Measurements from ENCODE around the gene TET1. TPM values are rescaled to one million over a fixed set of nuclear protein-coding genes. Genes with fewer than 3 reads are reported as not detected.
"Not testable (repeated sequence)": the region's sequence is repeated elsewhere in the genome, so short reads cannot be mapped to it uniquely, and the experiment has no call there.

Gene TET1
- total RNA-seq, 4 donors from 2014 or later: 6.9 to 9.6 (median 8.8) TPM

- WGBS: 52% methylated on average over 1 of the region's 1 CpG
- Histone ChIP-seq H3K27ac (replicated peaks in 1 of 4) (no peak overlapping the region), H3K36me3 (no peaks in the 10 kb centered on the region), H3K9me3 (no peaks in the 10 kb centered on the region), H3K4me1 (peaks cover 0 to under 1% (median under 1%) of the 10 kb centered on the region in 4 donors), H3K27me3 (no peaks in the 10 kb centered on the region), H3K4me3 (no peak overlapping the region)
- TF ChIP-seq EP300 (IDR thresholded peaks at IDR 0.05): no peak
- TF ChIP-seq CTCF (IDR thresholded peaks at IDR 0.05): no peak
- no peak for TF ChIP-seq POLR2A (IDR thresholded peaks at IDR 0.05; ENCODE audit: low read depth)
- TF ChIP-seq POLR2AphosphoS5 (IDR thresholded peaks at IDR 0.05): no peak
- DNase-seq (ENCODE audit: extremely low spot score): no peak
- intact Hi-C loops (cut with DNase I): no loop called here
These were observed 58.1 kb downstream of the TET1 start for GRCh38 chr10:68618234-68618633.

GRCh38 chr10:68619595-68619994 lies 59.5 kb downstream of the TET1 start:
- H3K9me3 ChIP-seq: no peaks in the 10 kb centered on the region
- H3K4me1 ChIP-seq: peaks cover 0 to 5% (median 2%) of the 10 kb centered on the region in 4 donors
- no peaks in the 10 kb centered on the region for H3K36me3 ChIP-seq
- no peak for DNase-seq (ENCODE audit: extremely low spot score)
- intact Hi-C loops (cut with DNase I): no loop called here
- H3K27ac ChIP-seq (replicated peaks in 1 of 4): no peak overlapping the region
- no peak for TF ChIP-seq EP300 (IDR thresholded peaks at IDR 0.05)
- no peak for TF ChIP-seq POLR2A (IDR thresholded peaks at IDR 0.05; ENCODE audit: low read depth)
- no peak for TF ChIP-seq CTCF (IDR thresholded peaks at IDR 0.05)
- TF ChIP-seq POLR2AphosphoS5 (IDR thresholded peaks at IDR 0.05): no peak
- 95% methylated on average over 3 of the region's 3 CpGs for WGBS
- H3K4me3 ChIP-seq: no peak overlapping the region
- no peaks in the 10 kb centered on the region for H3K27me3 ChIP-seq

- intact Hi-C loops (cut with DNase I): no loop called here
- Histone ChIP-seq H3K27ac (replicated peaks in 1 of 4) (no peak overlapping the region), H3K9me3 (no peaks in the 10 kb centered on the region), H3K4me1 (peaks cover 8 to 20% (median 16%) of the 10 kb centered on the region in 4 donors), H3K36me3 (no peaks in the 10 kb centered on the region), H3K27me3 (no peaks in the 10 kb centered on the region), H3K4me3 (no peak overlapping the region)
- DNase-seq (ENCODE audit: extremely low spot score): no peak
- WGBS: 42% methylated on average over 4 of the region's 4 CpGs
- no peak for TF ChIP-seq EP300 (IDR thresholded peaks at IDR 0.05)
- TF ChIP-seq POLR2A (IDR thresholded peaks at IDR 0.05; ENCODE audit: low read depth): no peak
- no peak for TF ChIP-seq CTCF (IDR thresholded peaks at IDR 0.05)
- no peak for TF ChIP-seq POLR2AphosphoS5 (IDR thresholded peaks at IDR 0.05)
These were observed 65.3 kb downstream of the TET1 start for GRCh38 chr10:68625316-68625921.

- Histone ChIP-seq H3K4me3 (no peak overlapping the region), H3K4me1 (peaks cover 8 to 20% (median 12%) of the 10 kb centered on the region in 4 donors), H3K9me3 (no peaks in the 10 kb centered on the region), H3K27ac (replicated peaks in 1 of 4) (no peak overlapping the region), H3K36me3 (no peaks in the 10 kb centered on the region), H3K27me3 (no peaks in the 10 kb centered on the region)
- DNase-seq (ENCODE audit: extremely low spot score): no peak
- TF ChIP-seq POLR2AphosphoS5 (IDR thresholded peaks at IDR 0.05): no peak
- no peak for TF ChIP-seq EP300 (IDR thresholded peaks at IDR 0.05)
- no peak for TF ChIP-seq POLR2A (IDR thresholded peaks at IDR 0.05; ENCODE audit: low read depth)
- TF ChIP-seq CTCF (IDR thresholded peaks at IDR 0.05): no peak
- intact Hi-C loops (cut with DNase I): no loop called here
- 71% methylated on average over 5 of the region's 6 CpGs for WGBS
These were observed 68.5 kb downstream of the TET1 start for GRCh38 chr10:68628576-68629127.

GRCh38 chr10:68632271-68632560 lies 72.1 kb downstream of the TET1 start:
- H3K27ac ChIP-seq (replicated peaks in 1 of 4); intact Hi-C loops (cut with DNase I); DNase-seq (ENCODE audit: extremely low spot score); H3K4me3 ChIP-seq; H3K9me3 ChIP-seq; H3K36me3 ChIP-seq; H3K27me3 ChIP-seq: not testable (repeated sequence)
- peaks cover 0 to 11% (median 3%) of the 10 kb centered on the region in 4 donors for H3K4me1 ChIP-seq
- WGBS: 97% methylated on average over 10 of the region's 10 CpGs
